ENCODE data around the gene ADGRG6.

The ADGRG6 gene

GRCh38 chr6:142331601-142332000 is 29.8 kb downstream of the ADGRG6 start:
- no peaks in the 10 kb centered on the region for H3K79me2 ChIP-seq (ENCODE audit: insufficient read depth, low read length)
- H3K4me1 ChIP-seq (ENCODE audit: insufficient read depth, low read length, severe bottlenecking), result no peaks in the 10 kb centered on the region
- H2AFZ ChIP-seq (ENCODE audit: low read length), result no peak overlapping the region
- H3K27me3 ChIP-seq (ENCODE audit: insufficient read depth, low read length), result no peaks in the 10 kb centered on the region
- H3K4me3 ChIP-seq (ENCODE audit: low read depth, low read length, poor library complexity, severe bottlenecking), result no peak overlapping the region
- no peak overlapping the region for H3K9ac ChIP-seq (ENCODE audit: low read length)
- H3K36me3 ChIP-seq (ENCODE audit: insufficient read depth, low read length), result no peaks in the 10 kb centered on the region
- TF ChIP-seq EZH2 (IDR thresholded peaks at IDR 0.05; ENCODE audit: borderline replicate concordance, low read length), result no peak
- no peak for TF ChIP-seq CTCF (IDR thresholded peaks at IDR 0.05; ENCODE audit: low read length)
- H4K20me1 ChIP-seq (ENCODE audit: insufficient read depth, low read length), result no peaks in the 10 kb centered on the region
- H3K4me2 ChIP-seq (ENCODE audit: low read length), result no peak overlapping the region
- no peaks in the 10 kb centered on the region for H3K9me2 ChIP-seq (ENCODE audit: low read depth, low read length)
- no peak overlapping the region for H3K27ac ChIP-seq (ENCODE audit: low read depth, low read length, poor library complexity, severe bottlenecking)
- no peaks in the 10 kb centered on the region for H3K9me3 ChIP-seq (ENCODE audit: low read length)
- no peaks in the 10 kb centered on the region for H3F3A ChIP-seq (ENCODE audit: insufficient read depth, low read length)

- TF ChIP-seq CTCF (IDR thresholded peaks at IDR 0.05; ENCODE audit: low read length) (no peak), EZH2 (IDR thresholded peaks at IDR 0.05; ENCODE audit: borderline replicate concordance, low read length) (no peak)
- Histone ChIP-seq H4K20me1 (ENCODE audit: insufficient read depth, low read length) (no peaks in the 10 kb centered on the region), H3K4me3 (ENCODE audit: low read depth, low read length, poor library complexity, severe bottlenecking) (no peak overlapping the region), H3K9me3 (ENCODE audit: low read length) (no peaks in the 10 kb centered on the region), H3K9me2 (ENCODE audit: low read depth, low read length) (no peaks in the 10 kb centered on the region), H3K79me2 (ENCODE audit: insufficient read depth, low read length) (no peaks in the 10 kb centered on the region), H3K27me3 (ENCODE audit: insufficient read depth, low read length) (no peaks in the 10 kb centered on the region), H3K27ac (ENCODE audit: low read depth, low read length, poor library complexity, severe bottlenecking) (no peak overlapping the region), H3F3A (ENCODE audit: insufficient read depth, low read length) (no peaks in the 10 kb centered on the region), H3K36me3 (ENCODE audit: insufficient read depth, low read length) (no peaks in the 10 kb centered on the region), H3K4me1 (ENCODE audit: insufficient read depth, low read length, severe bottlenecking) (no peaks in the 10 kb centered on the region), H2AFZ (ENCODE audit: low read length) (no peak overlapping the region), H3K9ac (ENCODE audit: low read length) (no peak overlapping the region), H3K4me2 (ENCODE audit: low read length) (no peak overlapping the region)
Measured at GRCh38 chr6:142332393-142333098, 30.7 kb downstream of the ADGRG6 start.

DNA sequence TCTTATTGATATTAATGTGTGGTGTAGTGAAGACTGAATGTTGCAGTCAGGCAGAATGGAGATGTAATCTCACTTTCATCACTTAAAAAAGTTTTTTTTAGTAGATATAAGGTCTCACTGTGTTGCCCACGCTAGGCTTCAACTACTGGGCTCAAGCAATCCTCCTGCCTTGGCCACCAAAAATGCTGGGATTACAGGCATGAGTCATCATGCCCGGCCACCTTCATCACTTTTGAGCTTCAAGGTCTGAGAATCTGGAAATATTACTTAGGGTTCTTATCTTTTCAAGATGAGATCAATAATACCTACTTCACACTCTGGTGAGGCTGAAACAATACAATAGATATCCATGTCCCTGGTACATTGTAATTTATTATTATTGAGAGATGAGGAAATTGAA is 31.6 kb downstream of the ADGRG6 start:
- Histone ChIP-seq H3F3A (ENCODE audit: insufficient read depth, low read length) (no peaks in the 10 kb centered on the region), H3K79me2 (ENCODE audit: insufficient read depth, low read length) (no peaks in the 10 kb centered on the region)

More for the DNA sequence above, 31.6 kb downstream of the ADGRG6 start:
- H3K4me2 ChIP-seq (ENCODE audit: low read length), result no peak overlapping the region
- no peaks in the 10 kb centered on the region for H3K9me2 ChIP-seq (ENCODE audit: low read depth, low read length)
- H3K9me3 ChIP-seq (ENCODE audit: low read length), result no peaks in the 10 kb centered on the region
- no peaks in the 10 kb centered on the region for H3K36me3 ChIP-seq (ENCODE audit: insufficient read depth, low read length)
- no peak overlapping the region for H2AFZ ChIP-seq (ENCODE audit: low read length)
- TF ChIP-seq EZH2 (IDR thresholded peaks at IDR 0.05; ENCODE audit: borderline replicate concordance, low read length) (no peak), CTCF (IDR thresholded peaks at IDR 0.05; ENCODE audit: low read length) (no peak)
- no peaks in the 10 kb centered on the region for H3K4me1 ChIP-seq (ENCODE audit: insufficient read depth, low read length, severe bottlenecking)
- H3K9ac ChIP-seq (ENCODE audit: low read length), result no peak overlapping the region
- no peaks in the 10 kb centered on the region for H3K27me3 ChIP-seq (ENCODE audit: insufficient read depth, low read length)
- no peak overlapping the region for H3K4me3 ChIP-seq (ENCODE audit: low read depth, low read length, poor library complexity, severe bottlenecking)
- no peaks in the 10 kb centered on the region for H4K20me1 ChIP-seq (ENCODE audit: insufficient read depth, low read length)
- no peak overlapping the region for H3K27ac ChIP-seq (ENCODE audit: low read depth, low read length, poor library complexity, severe bottlenecking)

All from OCI-LY1 (cell line).